Hematopoietic multipotent progenitor cell treated with erythropoietin and hydrocortisone succinate and interleukin-3 and kit ligand, for 8 days (in vitro differentiated cells): ENCODE results near the gene HNRNPA2B1.
A peak's percentile ranks its signal among the peaks of the same experiment; 100 is the strongest.
"Not testable (repeated sequence)": the region's sequence is repeated elsewhere in the genome, so short reads cannot be mapped to it uniquely, and the experiment has no call there.

Experiments used
- DNase-seq: peaks from one replicate; pipeline ENCODE4 v3.0.0-alpha.2; 2015

The HNRNPA2B1 gene

GRCh38 chr7:26197153-26198115, 3.1 kb downstream of the HNRNPA2B1 start:
- DNase-seq, result no peak

DNA sequence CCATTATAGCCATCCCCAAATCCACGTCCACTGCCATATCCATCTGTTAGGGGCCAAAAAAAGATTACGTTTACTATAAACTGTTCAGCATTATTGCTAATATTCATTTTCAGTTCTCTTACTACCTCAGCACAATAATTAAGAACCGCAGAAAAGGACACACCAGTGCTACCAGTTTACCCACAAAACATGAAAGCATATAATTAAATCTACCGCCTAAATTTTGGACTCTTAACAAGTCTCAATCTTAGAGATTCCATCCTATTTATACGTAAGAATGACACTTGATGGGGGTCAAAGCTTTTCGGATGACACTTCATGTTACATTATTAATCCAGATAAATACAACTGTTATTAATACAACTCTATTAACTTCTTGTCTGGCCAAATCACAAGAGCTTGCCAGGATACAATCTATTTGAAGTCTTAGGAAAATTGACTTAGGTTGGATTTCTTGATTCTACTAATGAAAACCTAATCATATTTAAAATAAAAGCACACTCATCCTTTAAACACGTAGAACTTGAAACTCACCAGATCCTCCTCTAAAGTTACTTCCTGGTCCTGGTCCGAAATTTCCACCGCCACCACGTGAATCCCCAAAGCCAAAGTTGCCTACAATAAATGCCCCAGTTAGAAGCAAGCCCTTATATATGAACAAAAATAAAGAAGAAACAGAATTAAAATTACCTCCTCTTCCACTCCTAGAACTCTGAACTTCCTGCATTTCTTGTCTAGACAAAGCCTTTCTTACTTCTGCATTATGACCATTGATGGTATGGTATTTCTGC, 4.5 kb downstream of the HNRNPA2B1 start:
- no peak for DNase-seq

DNA sequence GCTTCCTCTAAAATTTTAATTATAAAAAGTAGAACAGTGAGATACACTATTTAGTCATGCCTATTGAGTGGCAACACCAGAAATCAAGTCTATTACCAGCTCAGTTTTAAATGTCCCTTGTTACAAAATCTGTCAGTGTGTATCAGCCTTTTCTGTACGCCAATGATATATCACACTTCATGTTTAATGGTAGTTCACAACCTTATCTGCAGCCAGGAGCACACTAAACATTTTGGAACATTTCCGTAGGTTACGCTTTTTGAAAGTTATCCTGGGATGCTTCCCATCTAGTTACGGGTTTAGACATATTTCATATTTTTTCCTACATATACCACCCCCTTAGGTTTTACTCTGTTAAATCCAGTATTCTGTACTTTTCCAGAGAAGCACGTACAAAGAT, 5.4 kb downstream of the HNRNPA2B1 start:
- DNase-seq, result no peak

DNA sequence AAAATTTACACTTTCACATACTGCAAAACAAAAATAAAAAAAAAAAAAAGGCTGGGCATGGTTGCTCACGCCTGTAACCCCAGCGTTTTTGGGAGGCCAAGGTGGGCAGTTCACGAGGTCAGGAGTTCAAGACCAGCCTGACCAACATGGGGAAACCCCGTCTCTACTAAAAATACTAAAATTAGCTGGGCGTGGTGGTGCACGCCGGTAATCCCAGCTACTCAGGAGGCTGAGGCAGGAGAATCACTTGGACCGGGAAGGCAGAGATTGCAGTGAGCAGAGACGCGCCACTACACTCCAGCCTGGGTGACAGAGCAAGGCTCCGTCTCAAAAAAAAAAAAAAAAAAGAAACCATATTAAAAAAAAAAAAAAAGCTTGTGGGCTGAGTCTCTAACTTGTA, 5.8 kb downstream of the HNRNPA2B1 start:
- DNase-seq, result not testable (repeated sequence)

DNA sequence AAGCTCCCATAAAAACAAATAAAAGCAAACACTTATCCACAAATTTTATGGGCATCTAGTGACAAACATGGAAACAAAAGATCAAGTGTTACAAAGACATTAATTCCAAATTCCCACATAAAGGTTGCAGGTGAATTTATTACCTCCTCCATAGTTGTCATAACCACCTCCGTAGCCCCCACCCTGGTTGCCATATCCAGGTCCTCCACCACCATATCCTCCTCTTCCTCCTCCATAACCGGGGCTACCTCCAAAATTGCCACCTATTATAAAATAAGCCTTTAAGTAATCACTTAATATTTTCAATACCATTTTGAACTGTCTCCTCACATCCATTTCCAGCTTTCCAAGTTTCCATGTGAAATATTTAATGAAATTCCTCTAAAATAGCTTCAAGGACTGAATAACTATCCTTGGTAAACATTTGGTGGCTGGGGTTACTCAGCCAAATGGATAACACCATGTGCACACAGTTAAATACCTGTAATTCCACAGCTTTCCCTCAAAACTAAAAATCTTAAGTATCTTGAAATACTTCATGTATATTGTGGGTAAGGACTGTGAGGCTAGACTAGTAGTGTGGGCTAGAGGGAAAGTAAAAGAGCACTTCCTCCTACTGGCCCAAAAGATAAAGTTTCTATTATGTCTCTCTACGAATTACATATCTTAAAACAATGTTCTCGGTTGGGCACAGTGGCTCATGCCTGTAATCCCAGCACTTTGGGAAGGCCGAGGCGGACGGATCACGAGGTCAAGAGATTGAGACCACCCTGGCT, 6.9 kb downstream of the HNRNPA2B1 start:
- no peak for DNase-seq

DNA sequence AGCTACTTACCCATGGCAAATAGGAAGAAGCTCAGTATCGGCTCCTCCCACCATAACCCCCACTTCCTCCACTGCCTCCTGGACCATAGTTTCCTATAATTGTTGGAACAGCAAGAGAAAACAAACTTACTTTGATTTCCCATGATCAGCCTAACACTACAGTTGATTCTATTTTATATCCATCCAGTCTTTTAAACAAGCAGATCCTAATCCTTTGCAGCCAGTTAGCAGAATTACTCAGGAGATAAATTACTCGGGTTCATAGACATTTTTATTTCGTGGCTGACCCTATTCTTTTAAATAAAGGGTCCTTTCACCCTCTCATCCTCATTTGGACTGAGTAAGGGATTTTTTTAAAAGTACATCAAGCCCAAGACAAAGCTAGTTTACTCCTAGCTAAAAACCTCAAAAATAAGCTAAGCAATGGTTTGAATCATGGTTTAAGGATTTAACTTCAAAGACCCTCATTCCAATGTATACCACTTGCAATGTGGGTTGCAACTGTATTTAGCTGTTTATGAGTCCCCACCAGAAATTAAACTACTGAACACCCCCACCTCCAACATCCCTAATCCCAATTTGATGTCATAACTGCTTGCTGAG, 8.0 kb downstream of the HNRNPA2B1 start:
- DNase-seq, result no peak

- no peak for DNase-seq
These were observed 8.5 kb downstream of the HNRNPA2B1 start for GRCh38 chr7:26191974-26192479.

DNA sequence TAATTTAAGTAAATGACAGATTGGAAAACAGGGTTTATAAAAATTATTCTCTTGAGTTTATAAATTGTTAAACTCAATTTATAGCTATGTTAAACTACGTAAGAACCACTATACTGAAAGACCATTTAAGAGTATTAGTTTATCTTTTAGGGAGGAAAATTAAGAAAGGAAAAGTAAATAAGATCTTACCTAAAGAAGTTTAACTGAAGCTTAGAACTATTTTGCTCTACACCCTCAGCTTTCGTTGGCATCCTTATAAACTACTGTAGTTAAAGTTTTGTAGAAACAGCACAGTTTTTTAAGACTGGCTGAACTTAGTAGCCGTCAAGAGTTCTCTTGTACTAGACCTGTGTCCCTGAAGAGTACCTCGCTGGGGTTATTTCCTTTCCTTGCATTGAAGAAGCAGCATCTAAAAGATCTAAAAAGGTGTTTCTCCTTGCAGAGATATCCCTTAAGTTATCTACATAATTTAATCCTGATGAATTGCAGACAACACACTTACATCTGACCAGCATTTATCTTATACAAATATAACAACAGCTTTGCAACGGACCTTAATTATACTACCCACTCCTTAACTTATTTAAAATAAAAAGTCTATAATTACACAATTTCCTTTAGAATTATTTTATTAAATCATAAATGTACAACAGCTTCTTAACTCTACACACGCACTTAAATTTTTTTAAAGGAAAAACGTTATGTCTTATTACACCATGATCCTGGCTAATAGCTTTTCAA, 9.1 kb downstream of the HNRNPA2B1 start:
- no peak for DNase-seq

GRCh38 chr7:26190417-26190869, 10.1 kb downstream of the HNRNPA2B1 start:
- no peak for DNase-seq

GRCh38 chr7:26189697-26190096, 10.8 kb downstream of the HNRNPA2B1 start:
- DNase-seq, result no peak

DNA sequence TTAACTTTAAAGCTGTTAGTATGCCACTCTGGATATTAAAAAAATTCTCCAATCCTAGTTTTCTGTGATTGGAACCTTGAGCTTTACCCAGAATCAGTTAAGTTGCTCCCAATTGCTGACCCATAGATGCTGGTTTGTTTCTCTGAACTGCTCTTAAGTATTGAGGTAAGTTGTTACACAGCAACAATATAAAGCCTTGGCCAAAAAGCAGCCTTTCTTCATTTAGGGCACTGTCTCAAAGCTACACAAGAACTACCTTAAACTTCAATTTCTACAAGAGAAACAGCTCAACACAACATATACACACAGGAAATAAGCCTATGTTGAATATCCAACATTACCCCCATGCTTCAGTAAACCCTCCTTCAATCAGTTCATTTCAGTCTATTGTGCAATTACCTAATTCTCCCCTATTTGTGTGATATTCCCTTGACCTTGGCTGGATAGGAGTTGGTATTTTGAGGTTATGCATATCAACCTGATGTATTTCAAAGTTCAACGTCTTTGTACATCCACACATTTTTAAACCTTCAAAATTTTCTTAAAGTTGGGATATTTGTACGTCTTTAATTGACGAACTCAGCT, 11.5 kb downstream of the HNRNPA2B1 start:
- DNase-seq, result no peak

- DNase-seq, result peak; percentile 43
These were observed 12.2 kb downstream of the HNRNPA2B1 start for GRCh38 chr7:26188206-26188956.

- DNase-seq, result peak; percentile 45
These were observed 13.0 kb downstream of the HNRNPA2B1 start for GRCh38 chr7:26187380-26188205.

DNA sequence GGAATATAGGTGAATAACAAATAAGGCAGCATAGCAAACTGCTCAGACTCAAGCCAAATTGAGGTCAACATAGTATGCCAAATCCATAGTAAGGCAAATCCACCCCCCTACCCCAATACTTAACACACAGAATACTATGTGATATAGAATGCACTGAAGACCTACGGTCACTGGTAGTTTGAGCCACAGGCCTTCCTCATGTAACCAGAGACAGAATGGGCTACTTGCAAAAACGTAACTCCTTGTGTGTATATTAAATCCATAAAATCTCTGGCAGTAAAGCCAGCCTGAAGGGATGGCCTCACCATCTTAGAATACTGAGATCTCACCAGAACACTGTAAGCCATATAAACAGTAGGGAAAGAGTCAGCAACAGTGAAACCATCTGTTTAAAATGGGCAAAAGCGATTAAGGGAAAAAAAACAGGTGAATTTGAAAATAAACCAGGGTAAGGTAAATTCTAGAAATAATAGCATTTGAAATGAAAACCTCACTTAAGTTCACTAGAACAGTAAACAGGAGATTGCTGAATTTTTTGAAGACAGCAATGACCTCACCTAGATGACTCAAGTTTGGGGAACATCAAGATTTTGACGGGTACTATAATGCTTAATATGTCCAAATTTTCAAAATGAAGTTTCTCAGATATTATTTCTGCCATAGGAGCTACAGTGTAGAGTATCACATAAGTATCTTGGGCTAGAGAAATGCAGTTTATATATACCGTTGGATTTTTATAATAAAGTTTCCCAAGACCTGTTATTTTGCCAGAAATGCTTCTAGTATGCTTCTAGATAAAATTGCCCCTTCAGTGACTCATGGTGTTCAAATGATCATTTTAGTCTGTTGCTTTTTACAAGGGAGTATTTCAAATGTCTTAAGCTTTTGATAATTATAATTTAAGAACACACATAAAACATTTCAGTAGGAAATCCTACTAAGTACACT, 13.9 kb downstream of the HNRNPA2B1 start:
- no peak for DNase-seq

GRCh38 chr7:26185844-26186180, 14.7 kb downstream of the HNRNPA2B1 start:
- no peak for DNase-seq

DNA sequence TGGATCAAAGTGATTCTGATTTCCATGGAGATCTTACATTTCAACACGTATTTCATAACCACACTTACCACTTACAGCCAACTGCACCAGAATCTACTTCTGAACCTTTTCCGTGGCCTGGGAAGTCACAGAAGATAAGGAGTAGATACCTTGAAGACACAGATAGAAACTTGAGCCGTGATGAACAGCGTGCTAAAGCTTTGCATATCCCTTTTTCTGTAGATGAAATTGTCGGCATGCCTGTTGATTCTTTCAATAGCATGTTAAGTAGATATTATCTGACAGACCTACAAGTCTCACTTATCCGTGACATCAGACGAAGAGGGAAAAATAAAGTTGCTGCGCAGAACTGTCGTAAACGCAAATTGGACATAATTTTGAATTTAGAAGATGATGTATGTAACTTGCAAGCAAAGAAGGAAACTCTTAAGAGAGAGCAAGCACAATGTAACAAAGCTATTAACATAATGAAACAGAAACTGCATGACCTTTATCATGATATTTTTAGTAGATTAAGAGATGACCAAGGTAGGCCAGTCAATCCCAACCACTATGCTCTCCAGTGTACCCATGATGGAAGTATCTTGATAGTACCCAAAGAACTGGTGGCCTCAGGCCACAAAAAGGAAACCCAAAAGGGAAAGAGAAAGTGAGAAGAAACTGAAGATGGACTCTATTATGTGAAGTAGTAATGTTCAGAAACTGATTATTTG, 15.3 kb downstream of the HNRNPA2B1 start:
- no peak for DNase-seq

DNA sequence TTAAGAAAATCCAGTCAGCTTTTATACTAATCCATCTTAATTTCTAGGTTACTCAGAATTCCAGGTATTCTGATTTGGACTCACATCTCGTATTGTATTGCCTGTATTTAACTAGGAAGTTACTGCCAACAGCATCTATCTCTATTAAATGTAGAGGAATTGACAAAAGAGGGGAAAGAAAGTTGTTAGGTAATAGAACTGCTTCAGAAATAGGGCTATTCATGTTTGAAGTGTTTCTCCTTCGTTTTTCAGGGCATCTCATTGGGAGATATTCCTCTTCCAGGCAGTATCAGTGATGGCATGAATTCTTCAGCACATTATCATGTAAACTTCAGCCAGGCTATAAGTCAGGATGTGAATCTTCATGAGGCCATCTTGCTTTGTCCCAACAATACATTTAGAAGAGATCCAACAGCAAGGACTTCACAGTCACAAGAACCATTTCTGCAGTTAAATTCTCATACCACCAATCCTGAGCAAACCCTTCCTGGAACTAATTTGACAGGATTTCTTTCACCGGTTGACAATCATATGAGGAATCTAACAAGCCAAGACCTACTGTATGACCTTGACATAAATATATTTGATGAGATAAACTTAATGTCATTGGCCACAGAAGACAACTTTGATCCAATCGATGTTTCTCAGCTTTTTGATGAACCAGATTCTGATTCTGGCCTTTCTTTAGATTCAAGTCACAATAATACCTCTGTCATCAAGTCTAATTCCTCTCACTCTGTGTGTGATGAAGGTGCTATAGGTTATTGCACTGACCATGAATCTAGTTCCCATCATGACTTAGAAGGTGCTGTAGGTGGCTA, 16.1 kb downstream of the HNRNPA2B1 start:
- not testable (repeated sequence) for DNase-seq
